Measurements from ENCODE around the gene TCHP. TPM values are rescaled to one million over a fixed set of nuclear protein-coding genes. Genes with fewer than 3 reads are reported as not detected.

Gene TCHP
- total RNA-seq, 1 donor from 2014 or later, result 16.8 TPM

DNA sequence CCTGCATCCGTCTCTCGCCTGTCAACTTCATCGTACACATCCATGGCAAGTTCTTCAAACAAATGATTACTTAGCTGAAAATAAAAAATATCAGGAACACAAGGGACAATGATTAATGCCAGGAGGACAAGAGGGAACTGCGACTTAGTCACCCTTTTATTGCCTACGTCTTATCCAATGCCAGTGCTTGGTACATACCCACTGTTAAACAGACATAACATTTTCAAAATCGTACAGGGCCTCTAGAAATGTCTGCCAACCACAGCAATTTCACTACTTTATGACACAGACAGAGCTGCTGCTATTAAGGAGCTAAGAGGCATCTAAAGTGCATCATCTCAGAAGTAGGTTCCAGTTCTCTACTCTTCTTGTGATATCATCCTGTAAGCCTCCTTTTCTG, 61.5 kb downstream of the TCHP start:
- H3K27ac ChIP-seq, result no peak overlapping the region
- H3K4me3 ChIP-seq, result no peak overlapping the region
- H3K4me1 ChIP-seq, result peaks cover 4% of the 10 kb centered on the region
- H3K9me3 ChIP-seq, result no peaks in the 10 kb centered on the region
- ATAC-seq, result no peak
- H3K36me3 ChIP-seq, result peaks cover 93% of the 10 kb centered on the region
- H3K27me3 ChIP-seq (ENCODE audit: low read depth), result no peaks in the 10 kb centered on the region
- no peak for TF ChIP-seq CTCF (IDR thresholded peaks at IDR 0.05)
- intact Hi-C loops (cut with DNase I), result no loop called here
- no peak for DNase-seq

DNA sequence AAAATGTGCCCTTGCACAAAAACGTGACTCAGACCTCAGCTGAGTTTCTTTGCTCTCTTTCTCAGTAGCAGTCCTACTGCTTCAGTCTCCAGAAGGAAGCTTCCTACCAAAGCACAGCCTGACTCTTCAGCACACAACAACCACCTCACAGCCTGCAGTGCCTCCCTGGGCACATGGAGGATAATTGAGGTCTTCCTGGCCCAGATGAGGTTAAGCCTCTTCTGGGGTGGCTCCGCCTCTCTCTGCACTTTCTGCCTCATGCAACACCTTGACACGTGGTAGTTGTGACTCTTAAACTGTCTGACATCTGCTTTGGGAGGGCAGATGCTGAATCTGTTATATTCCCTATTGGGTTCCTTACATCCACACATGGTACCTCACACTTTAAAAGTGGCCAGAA, 62.3 kb downstream of the TCHP start:
- H3K9me3 ChIP-seq, result no peaks in the 10 kb centered on the region
- H3K4me3 ChIP-seq, result no peak overlapping the region
- TF ChIP-seq CTCF (IDR thresholded peaks at IDR 0.05), result no peak
- ATAC-seq (no peak), DNase-seq (no peak)
- H3K27ac ChIP-seq, result no peak overlapping the region
- H3K36me3 ChIP-seq, result peaks cover 93% of the 10 kb centered on the region
- H3K4me1 ChIP-seq, result peaks cover 4% of the 10 kb centered on the region
- H3K27me3 ChIP-seq (ENCODE audit: low read depth), result no peaks in the 10 kb centered on the region
- intact Hi-C loops (cut with DNase I), result no loop called here

DNA sequence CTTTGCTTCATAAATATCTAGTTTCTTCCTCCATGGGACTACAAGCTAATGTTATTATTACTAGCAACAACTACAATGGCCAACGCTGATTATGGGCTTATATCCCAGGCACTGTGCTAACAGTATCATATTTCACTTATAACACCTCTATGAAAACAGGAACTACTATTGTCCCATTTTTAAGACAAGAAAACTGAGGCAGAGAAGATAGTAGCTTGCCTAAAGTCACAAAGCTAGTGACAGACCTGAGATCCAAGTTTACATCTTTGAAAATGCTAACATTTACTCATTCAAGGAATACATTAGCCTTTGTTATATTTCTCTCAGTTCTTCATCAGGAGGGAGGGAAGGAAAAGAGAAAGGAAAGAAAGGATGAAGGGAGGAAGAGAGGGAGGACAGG, 63.3 kb downstream of the TCHP start:
- TF ChIP-seq CTCF (IDR thresholded peaks at IDR 0.05), result no peak
- Histone ChIP-seq H3K27me3 (ENCODE audit: low read depth) (no peaks in the 10 kb centered on the region), H3K4me3 (no peak overlapping the region), H3K27ac (no peak overlapping the region), H3K4me1 (peaks cover 4% of the 10 kb centered on the region), H3K9me3 (no peaks in the 10 kb centered on the region), H3K36me3 (peaks cover 88% of the 10 kb centered on the region)
- intact Hi-C loops (cut with DNase I), result no loop called here
- ATAC-seq, result no peak
- DNase-seq, result no peak

DNA sequence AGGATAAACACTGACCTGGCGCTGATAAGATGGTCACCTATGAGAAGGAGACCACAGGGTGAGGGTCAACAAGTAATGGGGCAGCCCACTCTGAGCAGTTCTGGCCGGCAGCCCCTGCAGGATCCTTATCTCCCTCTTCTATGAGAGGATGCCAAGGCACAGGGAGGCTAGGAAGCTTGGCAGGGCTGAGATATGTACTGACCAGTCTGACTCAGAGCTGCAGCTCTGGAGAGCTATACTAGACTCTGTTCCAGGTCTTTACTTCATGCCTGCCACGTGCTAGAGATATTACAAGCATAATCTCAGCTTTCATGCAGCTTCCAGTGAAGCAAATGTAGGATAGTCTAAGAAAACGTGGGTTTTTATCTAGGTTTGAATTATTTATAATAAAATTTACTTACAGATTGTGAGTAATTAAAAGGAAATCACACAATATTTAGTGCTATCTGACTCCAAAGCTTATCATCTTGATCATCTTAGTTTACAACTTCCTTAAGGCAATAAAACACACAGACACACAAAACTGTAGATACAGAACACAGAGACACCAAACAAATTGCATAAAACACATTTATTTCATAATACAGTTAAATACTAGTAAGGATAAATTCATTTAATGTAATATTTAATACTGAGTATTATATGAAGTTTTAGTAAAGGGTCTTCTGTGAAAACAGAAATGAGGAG, 63.8 kb downstream of the TCHP start:
- no peak overlapping the region for H3K4me3 ChIP-seq
- intact Hi-C loops (cut with DNase I), result no loop called here
- no peak for ATAC-seq
- no peak overlapping the region for H3K27ac ChIP-seq
- H3K36me3 ChIP-seq, result peaks cover 88% of the 10 kb centered on the region
- H3K27me3 ChIP-seq (ENCODE audit: low read depth), result no peaks in the 10 kb centered on the region
- peaks cover 4% of the 10 kb centered on the region for H3K4me1 ChIP-seq
- no peak for DNase-seq
- H3K9me3 ChIP-seq, result no peaks in the 10 kb centered on the region
- no peak for TF ChIP-seq CTCF (IDR thresholded peaks at IDR 0.05)

GRCh38 chr12:109966546-109966945, 66.5 kb downstream of the TCHP start:
- intact Hi-C loops (cut with DNase I), result no loop called here
- no peak overlapping the region for H3K4me3 ChIP-seq
- H3K36me3 ChIP-seq, result peaks cover 88% of the 10 kb centered on the region
- peaks cover 4% of the 10 kb centered on the region for H3K4me1 ChIP-seq
- DNase-seq (no peak), ATAC-seq (no peak)
- no peaks in the 10 kb centered on the region for H3K9me3 ChIP-seq
- no peak overlapping the region for H3K27ac ChIP-seq
- H3K27me3 ChIP-seq (ENCODE audit: low read depth), result no peaks in the 10 kb centered on the region
- TF ChIP-seq CTCF (IDR thresholded peaks at IDR 0.05), result no peak

All from lower lobe of right lung (tissue), 2 donors.